Head of caudate nucleus (tissue), 42 donors: ENCODE results near the gene SPX.
A peak's percentile ranks its signal among the peaks of the same experiment; 100 is the strongest.

Experiments
- DNase-seq, 42 donors: peaks; one replicate each; pipeline versions ENCODE4 v3.0.0 to v3.0.0-alpha.2; 2020 to 2021; ENCODE audit warnings: mixed read lengths in 7 of 42
- intact Hi-C: fragments of 100-400 bp; cut with DNase I; formaldehyde crosslinking; loops from one replicate; pipeline ENCODE4 v1.15.0; 2022

SPX gene

DNA sequence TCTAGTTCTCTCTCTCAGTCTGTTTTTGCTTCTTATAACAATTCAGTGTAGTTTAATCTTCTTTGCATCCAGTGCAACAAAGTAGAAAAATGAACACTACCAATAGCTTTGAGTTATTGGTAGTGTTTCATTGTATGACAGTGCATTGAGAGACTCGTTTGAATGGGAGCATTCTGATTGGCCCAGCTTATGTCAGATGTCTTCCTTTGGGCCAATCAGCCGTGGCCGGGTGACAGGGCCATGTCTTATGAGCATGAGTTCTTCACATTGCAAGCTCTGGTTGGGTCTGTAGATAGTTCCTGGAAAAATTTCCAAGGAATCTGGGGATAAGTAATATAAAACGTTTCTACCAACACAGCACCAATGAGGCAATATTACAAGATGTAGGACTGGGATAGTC is 42.0 kb downstream of the SPX start:
- peak in 1 of 42 donors; percentile 8 for DNase-seq
- intact Hi-C loops = no loop called here

DNA sequence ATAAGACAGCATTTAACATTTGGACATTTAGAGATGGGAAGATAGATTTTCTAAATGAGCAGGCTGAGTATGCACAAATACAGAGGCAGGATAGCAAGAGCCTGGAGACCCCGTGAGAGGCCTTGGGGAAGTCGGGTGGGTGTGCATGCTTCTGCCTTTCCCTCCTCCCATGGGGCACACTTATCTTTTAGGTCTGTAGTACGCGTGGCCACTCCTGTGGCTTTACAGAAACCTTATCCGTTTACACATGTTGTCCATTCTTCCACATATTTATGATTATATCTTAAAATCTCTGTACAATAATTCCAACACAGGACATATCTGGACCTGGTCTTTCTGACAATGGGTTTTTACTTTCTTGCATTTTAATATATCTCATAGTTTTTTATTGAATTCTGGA is 45.0 kb downstream of the SPX start:
- no peak for DNase-seq

DNA sequence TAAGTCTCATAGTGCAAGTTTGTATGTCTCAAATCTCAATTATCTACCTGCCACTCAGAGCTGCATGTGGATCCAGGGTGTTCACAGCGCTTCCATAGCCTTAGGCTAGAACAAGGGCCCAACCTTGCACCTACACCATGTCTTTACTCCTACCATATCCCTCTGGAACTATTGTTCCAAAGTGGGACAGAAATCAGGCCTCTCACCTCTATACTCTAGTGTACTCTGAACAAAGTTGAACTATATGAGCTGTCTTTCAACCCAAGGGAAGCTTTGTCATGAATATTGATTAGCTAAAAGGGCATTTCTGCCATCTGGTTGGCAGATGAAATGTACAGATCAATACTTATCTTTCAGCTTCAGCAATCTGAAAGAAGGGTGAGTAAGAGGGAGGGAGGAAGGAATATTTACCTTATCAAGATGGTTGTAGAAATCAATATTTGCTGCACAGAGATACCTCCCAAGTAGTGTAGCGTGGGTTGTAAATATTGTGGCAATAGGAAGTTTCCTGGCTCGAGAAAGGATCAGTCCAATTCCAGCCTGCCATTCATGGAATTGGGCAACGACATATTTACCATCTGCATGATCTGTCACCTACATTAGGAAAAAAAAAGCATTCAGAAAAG is 47.8 kb downstream of the SPX start:
- DNase-seq = no peak
- intact Hi-C loops = no loop called here

More for the DNA sequence above, 45.0 kb downstream of the SPX start:
- intact Hi-C loops = no loop called here

DNA sequence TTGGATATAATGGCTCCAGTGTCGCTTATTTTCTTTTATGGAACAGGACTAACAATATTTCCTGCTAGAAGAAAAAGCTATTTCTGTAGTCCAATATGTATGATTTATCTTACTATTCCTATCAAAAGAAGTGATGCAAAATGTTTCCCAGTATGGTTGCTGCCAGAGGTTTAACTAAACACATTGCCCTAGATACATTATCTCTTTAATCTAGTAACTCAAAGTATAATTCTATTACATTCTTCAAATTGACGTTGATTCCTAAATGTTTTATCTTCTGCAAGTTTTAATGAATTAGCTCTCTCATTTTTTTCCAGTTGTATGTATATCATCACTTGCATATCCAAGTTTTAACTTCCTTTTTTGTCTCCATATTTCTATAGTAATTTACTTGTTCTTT is 50.3 kb downstream of the SPX start:
- intact Hi-C loops = no loop called here
- DNase-seq = no peak

DNA sequence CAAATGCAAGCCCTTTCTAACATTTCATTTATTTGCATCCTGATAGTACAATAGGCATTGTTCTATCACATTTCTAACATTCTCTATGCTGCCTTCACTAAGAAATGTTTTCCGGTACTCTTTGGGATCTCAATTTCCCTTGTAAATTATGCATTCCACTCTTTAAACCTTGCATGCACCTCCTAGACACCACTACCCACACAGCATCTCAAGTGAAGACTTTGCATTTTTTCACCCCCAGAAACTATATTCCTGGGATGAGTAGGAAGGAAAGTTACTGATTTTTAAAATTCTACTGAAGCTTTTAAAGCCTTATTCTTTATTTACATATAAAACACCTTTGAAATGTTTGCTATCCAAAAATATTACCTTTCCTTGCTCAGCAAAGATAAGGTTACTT is 51.4 kb downstream of the SPX start:
- intact Hi-C loops = no loop called here
- DNase-seq = peak in 4 of 42 donors; percentile 13 to 52 (median 19)

DNA sequence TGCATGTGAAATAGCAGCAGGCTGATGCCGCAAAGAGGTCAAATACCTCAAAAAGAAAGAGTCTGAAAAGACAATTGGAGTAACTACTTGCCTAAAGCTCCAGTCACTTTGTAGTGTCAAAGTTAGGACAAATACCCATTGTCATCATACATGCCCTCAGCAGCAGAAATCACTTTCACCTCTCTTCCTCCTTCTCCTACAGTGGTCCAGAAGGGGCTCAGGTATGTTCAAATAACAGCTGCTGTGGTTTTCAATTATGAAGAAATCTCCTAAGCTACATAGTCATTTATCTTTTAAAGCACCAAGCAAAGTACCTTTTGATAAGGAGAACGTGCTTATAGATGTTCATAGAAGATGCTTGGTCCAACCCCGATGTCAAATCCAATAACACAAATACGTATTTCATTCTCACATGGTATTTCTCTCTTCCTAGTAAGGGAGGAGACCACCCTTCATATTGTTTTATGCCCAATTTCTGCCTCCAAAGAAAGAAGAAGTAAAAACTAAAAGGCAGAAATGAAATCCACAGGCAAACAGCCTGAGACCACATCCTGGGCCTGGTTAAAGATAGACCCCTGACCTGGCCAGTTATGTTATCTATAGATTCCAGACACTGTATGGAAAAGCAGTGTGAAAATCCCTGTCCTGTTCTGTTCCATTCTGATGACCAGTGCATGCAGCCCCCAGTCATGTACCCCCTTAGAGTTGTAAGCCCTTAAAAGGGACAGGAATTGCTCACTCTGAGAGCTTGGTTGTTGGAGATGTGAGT is 54.8 kb downstream of the SPX start:
- intact Hi-C loops = no loop called here
- DNase-seq = no peak
